Spinal cord (tissue), 10 donors: Measurements from ENCODE around the gene TENT5C. TPM values are rescaled to one million over a fixed set of nuclear protein-coding genes. Genes with fewer than 3 reads are reported as not detected.

ENCODE experiments used
- DNase-seq, 6 donors: peaks; one replicate each; pipeline versions ENCODE4 v3.0.0 to v3.0.0-alpha.2; 2013 to 2015; ENCODE audit warnings: low spot score in 6 of 6, low read depth in 4 of 6
- H3K27ac ChIP-seq: one replicate; pipeline ENCODE4 v1.5.1; 2013; ENCODE audit warnings: low read depth, low read length, control low read depth
- H3K27me3 ChIP-seq: one replicate; pipeline ENCODE4 v1.6.1; 2013; ENCODE audit warnings: low read length; ENCODE audit not compliant: control insufficient read depth, insufficient read depth
- H3K36me3 ChIP-seq: one replicate; pipeline ENCODE4 v1.6.1; 2013; ENCODE audit warnings: low read length; ENCODE audit not compliant: control insufficient read depth, insufficient read depth
- H3K4me1 ChIP-seq: one replicate; pipeline ENCODE4 v1.6.1; 2013; ENCODE audit warnings: low read length; ENCODE audit not compliant: control insufficient read depth, insufficient read depth
- H3K4me3 ChIP-seq: one replicate; pipeline ENCODE4 v1.5.1; 2013; ENCODE audit warnings: low read depth, low read length, control low read depth
- H3K9me3 ChIP-seq: one replicate; pipeline ENCODE4 v1.6.1; 2013; ENCODE audit warnings: low read length; ENCODE audit not compliant: control insufficient read depth, insufficient read depth
- WGBS: methylation state at CpG from one replicate; pipeline ENCODE4 v1.1.5; 2013; ENCODE audit warnings: missing lambda C conversion rate; ENCODE audit not compliant: insufficient coverage; 5-methylcytosine and 5-hydroxymethylcytosine counted together
- polyA plus RNA-seq, 2 donors: library from polyadenylated mRNA; unstranded; fragments of 120-200 nt; gene quantifications; one replicate each; pipeline ENCODE4 v1.2.1, GENCODE V29; 2013; ENCODE audit not compliant: insufficient read length in 2 of 2
- total RNA-seq, 2 donors: library from RNA; depleted of rRNA in 1 of 2; stranded (reverse); fragments of 120-200 nt in 1 of 2; fragments of >200 nt in 1 of 2; gene quantifications; one replicate each; pipeline versions ENCODE4 v1.2.3 to v1.2.4, GENCODE V29; 2013 to 2014
- donor health status: healthy.

The TENT5C gene
- total and polyA plus RNA-seq, 4 donors, result 2.0 to 42.1 (median 8.8) TPM

- H3K27ac ChIP-seq, result no peak overlapping the region
- WGBS, result 88% methylated on average over 5 of the region's 16 CpGs
Measured at GRCh38 chr1:117599286-117600221, 6.3 kb upstream of the TENT5C start.

GRCh38 chr1:117600325-117600943 is 5.4 kb upstream of the TENT5C start:
- Histone ChIP-seq H3K27me3 (peaks cover 15% of the 10 kb centered on the region), H3K4me1 (peaks cover 5% of the 10 kb centered on the region), H3K27ac (no peak overlapping the region)

More at GRCh38 chr1:117599286-117600221, 6.3 kb upstream of the TENT5C start:
- no peaks in the 10 kb centered on the region for H3K36me3 ChIP-seq
- no peak overlapping the region for H3K4me3 ChIP-seq
- no peaks in the 10 kb centered on the region for H3K9me3 ChIP-seq
- no peaks in the 10 kb centered on the region for H3K4me1 ChIP-seq
- H3K27me3 ChIP-seq, result peaks cover 7% of the 10 kb centered on the region
- no peak for DNase-seq

GRCh38 chr1:117600966-117601365 is 4.9 kb upstream of the TENT5C start:
- H3K4me1 ChIP-seq, result peaks cover 7% of the 10 kb centered on the region
- DNase-seq, result no peak
- H3K4me3 ChIP-seq, result no peak overlapping the region
- H3K36me3 ChIP-seq, result no peaks in the 10 kb centered on the region
- WGBS, result 100% methylated on average over 1 of the region's 4 CpGs
- H3K9me3 ChIP-seq, result no peaks in the 10 kb centered on the region
- peaks cover 16% of the 10 kb centered on the region for H3K27me3 ChIP-seq
- H3K27ac ChIP-seq, result no peak overlapping the region

More at GRCh38 chr1:117600325-117600943, 5.4 kb upstream of the TENT5C start:
- Histone ChIP-seq H3K4me3 (no peak overlapping the region), H3K36me3 (no peaks in the 10 kb centered on the region), H3K9me3 (no peaks in the 10 kb centered on the region)
- WGBS, result 89% methylated on average over 7 of the region's 7 CpGs
- no peak for DNase-seq

GRCh38 chr1:117602862-117603261 is 3.0 kb upstream of the TENT5C start:
- Histone ChIP-seq H3K4me1 (peaks cover 19% of the 10 kb centered on the region), H3K4me3 (no peak overlapping the region), H3K9me3 (no peaks in the 10 kb centered on the region), H3K27ac (no peak overlapping the region), H3K27me3 (peaks cover 32% of the 10 kb centered on the region), H3K36me3 (no peaks in the 10 kb centered on the region)
- WGBS, result 27% methylated on average over 2 of the region's 4 CpGs
- DNase-seq, result no peak

- WGBS, result 0% methylated on average over 28 of the region's 29 CpGs
- DNase-seq, result peak in 2 of 6 donors; percentile 21 to 54
- Histone ChIP-seq H3K27ac (peak overlapping the region; percentile 86), H3K9me3 (no peaks in the 10 kb centered on the region), H3K27me3 (peaks cover 34% of the 10 kb centered on the region), H3K36me3 (no peaks in the 10 kb centered on the region), H3K4me1 (peaks cover 19% of the 10 kb centered on the region), H3K4me3 (peak overlapping the region; percentile 78)
Measured at GRCh38 chr1:117605164-117605773, 579 bp upstream of the TENT5C start.

GRCh38 chr1:117606649-117607430 is 992 bp downstream of the TENT5C start:
- H3K27me3 ChIP-seq, result peaks cover 30% of the 10 kb centered on the region
- peak in 2 of 6 donors; percentile 38 to 52 for DNase-seq
- H3K36me3 ChIP-seq, result no peaks in the 10 kb centered on the region
- peaks cover 19% of the 10 kb centered on the region for H3K4me1 ChIP-seq
- H3K27ac ChIP-seq, result no peak overlapping the region
- WGBS, result 3% methylated on average over 34 of the region's 37 CpGs
- H3K4me3 ChIP-seq, result peak overlapping the region; percentile 78
- no peaks in the 10 kb centered on the region for H3K9me3 ChIP-seq

GRCh38 chr1:117607471-117607870 is 1.6 kb downstream of the TENT5C start:
- DNase-seq, result no peak
- peaks cover 30% of the 10 kb centered on the region for H3K27me3 ChIP-seq
- peak overlapping the region; percentile 78 for H3K4me3 ChIP-seq
- H3K27ac ChIP-seq, result no peak overlapping the region
- no peaks in the 10 kb centered on the region for H3K36me3 ChIP-seq
- H3K4me1 ChIP-seq, result peaks cover 19% of the 10 kb centered on the region
- no peaks in the 10 kb centered on the region for H3K9me3 ChIP-seq
- WGBS, result 22% methylated on average over 6 of the region's 6 CpGs

GRCh38 chr1:117608115-117608615 is 2.3 kb downstream of the TENT5C start:
- Histone ChIP-seq H3K4me1 (peaks cover 19% of the 10 kb centered on the region), H3K27me3 (peaks cover 27% of the 10 kb centered on the region), H3K27ac (no peak overlapping the region), H3K4me3 (no peak overlapping the region), H3K36me3 (no peaks in the 10 kb centered on the region), H3K9me3 (no peaks in the 10 kb centered on the region)
- no peak for DNase-seq
- 56% methylated on average over 2 of the region's 7 CpGs for WGBS

GRCh38 chr1:117608758-117609157 is 2.9 kb downstream of the TENT5C start:
- Histone ChIP-seq H3K9me3 (no peaks in the 10 kb centered on the region), H3K4me3 (no peak overlapping the region), H3K36me3 (no peaks in the 10 kb centered on the region), H3K27me3 (peaks cover 27% of the 10 kb centered on the region), H3K27ac (no peak overlapping the region), H3K4me1 (peaks cover 19% of the 10 kb centered on the region)
- DNase-seq, result no peak
- WGBS, result no CpG with 5 or more reads among the region's 1 CpG
